ENCODE measurements around the gene DUS1L.

DUS1L gene

DNA sequence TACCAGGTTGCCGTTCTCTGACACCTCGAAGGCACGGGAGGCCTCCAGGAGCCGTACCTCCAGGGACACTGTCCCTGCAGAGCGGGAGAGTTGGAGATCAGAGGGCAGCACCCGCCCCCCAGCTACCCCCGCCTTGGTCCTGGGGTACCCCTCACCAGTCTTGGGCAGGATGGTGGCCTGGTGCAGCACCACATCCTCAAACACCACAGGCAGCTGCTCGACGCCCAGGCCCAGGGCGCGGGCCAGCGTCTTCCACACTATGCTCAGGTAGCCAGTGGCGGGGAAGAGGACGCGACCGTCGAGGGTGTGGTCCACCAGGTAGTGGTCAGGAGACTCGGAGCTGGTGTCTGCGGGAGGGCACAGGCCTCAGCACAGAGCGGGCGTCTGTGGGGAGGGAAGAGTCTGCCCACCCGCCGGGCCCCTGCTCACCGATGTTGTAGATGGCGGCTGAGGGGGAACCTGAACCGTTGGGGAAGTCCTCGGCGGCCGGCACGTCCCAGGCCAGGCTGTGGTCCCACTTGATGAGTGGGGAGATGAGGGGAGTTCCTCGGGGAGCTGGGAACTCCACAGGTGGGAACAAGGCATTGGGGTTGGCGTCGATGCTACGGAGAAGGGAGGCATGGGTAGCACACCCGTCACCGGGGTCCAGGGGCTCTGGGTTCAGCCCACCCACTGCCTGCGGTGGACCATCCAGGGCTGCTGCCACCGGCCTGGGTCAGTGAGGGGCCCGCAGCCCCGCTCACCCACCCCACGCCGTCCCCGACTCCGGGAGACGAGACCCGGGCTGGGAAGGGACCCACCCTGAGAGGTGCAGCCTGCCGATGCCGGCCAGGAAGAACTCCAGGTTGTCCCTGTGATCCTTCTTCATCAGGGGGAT, 22.6 kb upstream of the DUS1L start:
- no peaks in the 10 kb centered on the region for H3K9me3 ChIP-seq (ENCODE audit: severe bottlenecking)
- peaks cover 100% of the 10 kb centered on the region for H3K36me3 ChIP-seq (ENCODE audit: low read depth)
- no peaks in the 10 kb centered on the region for H3K4me1 ChIP-seq (ENCODE audit: insufficient read depth, poor library complexity, severe bottlenecking)
- H3K4me3 ChIP-seq (ENCODE audit: severe bottlenecking): no peak overlapping the region
- ATAC-seq (ENCODE audit: low read depth): no peak
- TF ChIP-seq, protein P1, sequence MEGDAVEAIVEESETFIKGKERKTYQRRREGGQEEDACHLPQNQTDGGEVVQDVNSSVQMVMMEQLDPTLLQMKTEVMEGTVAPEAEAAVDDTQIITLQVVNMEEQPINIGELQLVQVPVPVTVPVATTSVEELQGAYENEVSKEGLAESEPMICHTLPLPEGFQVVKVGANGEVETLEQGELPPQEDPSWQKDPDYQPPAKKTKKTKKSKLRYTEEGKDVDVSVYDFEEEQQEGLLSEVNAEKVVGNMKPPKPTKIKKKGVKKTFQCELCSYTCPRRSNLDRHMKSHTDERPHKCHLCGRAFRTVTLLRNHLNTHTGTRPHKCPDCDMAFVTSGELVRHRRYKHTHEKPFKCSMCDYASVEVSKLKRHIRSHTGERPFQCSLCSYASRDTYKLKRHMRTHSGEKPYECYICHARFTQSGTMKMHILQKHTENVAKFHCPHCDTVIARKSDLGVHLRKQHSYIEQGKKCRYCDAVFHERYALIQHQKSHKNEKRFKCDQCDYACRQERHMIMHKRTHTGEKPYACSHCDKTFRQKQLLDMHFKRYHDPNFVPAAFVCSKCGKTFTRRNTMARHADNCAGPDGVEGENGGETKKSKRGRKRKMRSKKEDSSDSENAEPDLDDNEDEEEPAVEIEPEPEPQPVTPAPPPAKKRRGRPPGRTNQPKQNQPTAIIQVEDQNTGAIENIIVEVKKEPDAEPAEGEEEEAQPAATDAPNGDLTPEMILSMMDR (IDR thresholded peaks at IDR 0.05; ENCODE audit: poor library complexity, severe bottlenecking): no peak
- H3K27me3 ChIP-seq (ENCODE audit: insufficient read depth, poor library complexity, severe bottlenecking): no peaks in the 10 kb centered on the region
- no peak overlapping the region for H3K27ac ChIP-seq (ENCODE audit: poor library complexity, severe bottlenecking)
- no peak for DNase-seq (ENCODE audit: low spot score)

DNA sequence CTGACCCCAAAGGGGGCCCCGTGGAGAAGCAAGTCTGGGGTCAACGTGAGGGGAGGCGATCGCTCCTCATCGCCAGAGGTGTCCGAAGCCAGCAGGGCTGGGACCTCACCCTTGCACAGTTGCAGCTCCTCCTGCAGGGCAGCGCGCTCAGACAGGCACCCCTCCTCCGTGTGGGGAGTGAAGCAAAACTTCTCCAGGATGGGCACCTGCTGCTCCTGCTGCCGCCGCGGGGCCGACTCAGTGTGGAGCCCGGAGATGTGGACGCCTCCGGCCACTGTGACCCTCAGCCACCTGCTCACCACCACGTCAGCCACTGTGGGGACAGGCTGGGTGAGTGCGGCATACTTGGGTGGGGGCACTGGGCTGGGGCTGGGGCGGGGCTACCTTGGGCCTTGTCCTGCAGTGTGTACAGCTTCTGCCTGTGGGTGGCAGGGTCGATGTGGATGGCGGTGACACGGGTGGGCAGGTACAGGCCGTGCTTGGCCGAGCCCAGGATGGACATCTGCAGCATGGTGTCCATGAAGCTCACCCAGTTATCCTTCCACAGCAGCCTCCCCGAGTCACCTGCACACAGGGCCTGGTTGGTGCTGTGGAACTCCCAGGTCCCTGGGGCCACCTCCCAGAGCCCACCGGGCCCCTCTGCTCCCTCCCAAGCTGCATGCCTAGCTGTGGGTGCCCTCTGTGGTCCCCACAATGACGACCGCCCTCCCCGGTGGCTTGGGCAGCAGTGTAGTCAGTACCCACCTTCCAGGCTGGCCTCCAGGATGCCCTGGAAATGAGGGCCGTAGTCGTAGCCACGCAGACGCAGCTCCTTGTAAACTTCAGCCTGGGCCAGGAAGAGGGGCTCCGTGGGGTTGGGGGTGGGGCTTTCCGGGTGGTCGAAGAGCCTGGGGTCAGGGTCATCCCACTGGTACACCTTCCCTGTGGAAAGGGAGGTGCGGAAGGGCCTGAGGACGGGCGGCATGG, 21.6 kb upstream of the DUS1L start:
- no peaks in the 10 kb centered on the region for H3K9me3 ChIP-seq (ENCODE audit: severe bottlenecking)
- no peaks in the 10 kb centered on the region for H3K27me3 ChIP-seq (ENCODE audit: insufficient read depth, poor library complexity, severe bottlenecking)
- H3K4me1 ChIP-seq (ENCODE audit: insufficient read depth, poor library complexity, severe bottlenecking): no peaks in the 10 kb centered on the region
- no peak overlapping the region for H3K27ac ChIP-seq (ENCODE audit: poor library complexity, severe bottlenecking)
- no peak overlapping the region for H3K4me3 ChIP-seq (ENCODE audit: severe bottlenecking)
- peaks cover 100% of the 10 kb centered on the region for H3K36me3 ChIP-seq (ENCODE audit: low read depth)
- DNase-seq (ENCODE audit: low spot score): no peak
- TF ChIP-seq, protein P1 (IDR thresholded peaks at IDR 0.05; ENCODE audit: poor library complexity, severe bottlenecking): no peak
- ATAC-seq (ENCODE audit: low read depth): no peak

DNA sequence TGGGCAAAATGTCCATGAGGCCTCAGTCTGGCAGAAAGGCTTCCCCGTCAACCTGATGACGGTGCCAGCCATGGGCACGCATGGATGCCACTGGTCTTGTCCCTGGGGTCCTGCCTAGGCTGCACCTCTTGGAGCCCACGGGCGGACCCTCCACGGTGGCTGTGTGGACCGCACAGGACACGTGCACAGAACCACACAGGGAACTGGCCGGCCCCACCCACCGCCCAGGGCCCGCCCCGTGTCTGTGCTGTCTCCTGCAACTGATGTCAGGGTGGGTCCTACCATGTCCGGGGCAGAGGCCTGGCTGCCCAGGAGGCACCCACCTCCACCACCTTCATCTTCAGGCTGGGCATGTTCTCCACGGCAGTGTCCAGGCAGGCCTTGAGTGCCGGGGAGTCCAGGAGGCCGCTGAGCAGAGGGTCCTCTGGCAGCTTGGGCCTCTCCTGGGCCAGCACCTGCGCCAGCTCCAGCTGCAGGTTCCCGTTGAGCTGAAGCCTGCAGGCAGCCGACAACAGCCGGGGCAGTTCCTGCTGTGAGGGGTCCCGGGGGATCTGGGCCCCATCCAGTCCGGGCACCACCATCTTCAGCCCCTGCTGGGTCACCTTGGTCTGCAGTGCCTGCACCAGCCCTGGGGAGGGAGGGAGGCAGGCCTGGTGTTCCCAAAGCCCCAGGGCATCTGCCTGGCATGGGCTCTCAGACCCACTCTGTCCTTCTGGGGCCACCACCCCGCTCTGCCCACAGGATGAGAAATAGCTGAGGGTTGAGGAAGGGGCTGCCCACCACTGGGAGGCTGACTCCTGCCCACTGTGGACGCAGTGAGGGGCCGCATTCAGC, 20.5 kb upstream of the DUS1L start:
- Histone ChIP-seq H3K27ac (ENCODE audit: poor library complexity, severe bottlenecking) (no peak overlapping the region), H3K36me3 (ENCODE audit: low read depth) (peaks cover 99% of the 10 kb centered on the region), H3K9me3 (ENCODE audit: severe bottlenecking) (no peaks in the 10 kb centered on the region), H3K4me1 (ENCODE audit: insufficient read depth, poor library complexity, severe bottlenecking) (no peaks in the 10 kb centered on the region), H3K4me3 (ENCODE audit: severe bottlenecking) (no peak overlapping the region), H3K27me3 (ENCODE audit: insufficient read depth, poor library complexity, severe bottlenecking) (no peaks in the 10 kb centered on the region)
- ATAC-seq (ENCODE audit: low read depth): no peak; the same call in 2 of the 3 replicates
- DNase-seq (ENCODE audit: low spot score): no peak
- TF ChIP-seq, protein P1 (IDR thresholded peaks at IDR 0.05; ENCODE audit: poor library complexity, severe bottlenecking): no peak

DNA sequence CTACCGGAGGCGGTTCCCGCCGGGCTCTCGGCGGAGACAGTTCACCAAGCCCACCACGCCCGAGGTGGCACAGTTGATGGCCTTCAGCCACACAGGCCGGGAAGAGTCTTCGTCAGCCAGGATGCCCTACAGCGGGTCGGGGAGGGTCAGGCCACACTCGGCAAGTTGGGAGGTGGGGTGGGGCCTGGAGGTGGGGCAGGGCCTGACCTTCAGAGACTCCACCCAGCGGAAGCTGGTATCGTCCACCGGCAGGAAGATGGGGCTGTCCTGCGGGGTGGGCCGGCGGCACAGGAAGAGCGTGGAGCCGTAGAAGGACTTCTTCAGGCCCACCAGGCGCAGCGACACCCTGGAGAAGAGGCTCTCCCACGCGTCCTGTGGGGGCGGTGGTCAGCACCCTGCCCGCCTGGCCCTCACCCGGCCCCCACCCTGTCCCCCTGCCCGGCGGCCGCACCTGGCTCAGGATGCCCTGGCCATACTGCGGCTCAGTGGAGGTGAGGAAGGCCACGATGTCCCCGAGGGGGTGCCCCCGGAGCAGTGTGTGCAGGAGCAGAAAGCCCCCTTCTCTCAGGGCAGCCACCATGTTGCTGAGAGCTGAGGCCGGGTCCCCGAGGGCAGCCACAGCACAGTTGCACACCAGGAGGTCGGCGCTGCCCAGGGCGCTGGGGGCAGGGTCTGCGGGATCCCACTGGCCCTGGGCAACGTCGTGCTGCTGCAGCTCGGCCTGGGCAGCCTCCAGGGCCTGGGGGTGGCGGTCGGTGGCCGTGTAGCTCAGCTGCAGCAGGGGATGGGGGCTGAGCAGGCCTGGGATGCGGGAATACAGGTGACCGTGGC, 19.6 kb upstream of the DUS1L start:
- no peak for ATAC-seq (ENCODE audit: low read depth)
- no peaks in the 10 kb centered on the region for H3K27me3 ChIP-seq (ENCODE audit: insufficient read depth, poor library complexity, severe bottlenecking)

More for the DNA sequence above, 19.6 kb upstream of the DUS1L start:
- Histone ChIP-seq H3K36me3 (ENCODE audit: low read depth) (peaks cover 99% of the 10 kb centered on the region), H3K4me1 (ENCODE audit: insufficient read depth, poor library complexity, severe bottlenecking) (no peaks in the 10 kb centered on the region), H3K9me3 (ENCODE audit: severe bottlenecking) (no peaks in the 10 kb centered on the region), H3K27ac (ENCODE audit: poor library complexity, severe bottlenecking) (no peak overlapping the region), H3K4me3 (ENCODE audit: severe bottlenecking) (no peak overlapping the region)
- no peak for DNase-seq (ENCODE audit: low spot score)
- TF ChIP-seq, protein P1 (IDR thresholded peaks at IDR 0.05; ENCODE audit: poor library complexity, severe bottlenecking): no peak
